ENCODE results near the gene CAPN12. TPM values are rescaled to one million over a fixed set of nuclear protein-coding genes. Genes with fewer than 3 reads are reported as not detected.
A peak's percentile ranks its signal among the peaks of the same experiment; 100 is the strongest.
"Not testable (repeated sequence)": the region's sequence is repeated elsewhere in the genome, so short reads cannot be mapped to it uniquely, and the experiment has no call there.

Gene CAPN12
- total RNA-seq, 1 donor from 2014 or later, result 7.3 TPM

DNA sequence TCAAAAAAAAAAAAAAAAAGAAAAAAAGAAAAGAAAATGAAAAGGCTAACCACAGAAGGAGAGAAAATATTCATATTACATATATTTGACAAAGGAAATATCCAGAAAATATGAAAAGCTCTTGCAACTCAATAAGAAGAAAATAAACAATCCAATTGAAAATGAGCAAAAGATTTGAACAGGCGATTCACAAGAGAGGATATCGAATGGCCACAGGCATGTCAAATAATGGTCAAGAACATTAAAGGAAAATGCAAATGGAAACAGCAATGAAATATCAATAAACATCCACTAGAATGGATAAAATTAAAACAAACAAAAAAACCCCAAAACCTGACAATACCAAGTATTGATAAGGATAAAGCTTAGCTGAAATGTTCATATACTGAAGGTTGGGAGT is 20.9 kb upstream of the CAPN12 start:
- DNase-seq (ENCODE audit: low read depth), result no peak
- H3K4me3 ChIP-seq (ENCODE audit: low read depth, low read length), result no peak overlapping the region
- TF ChIP-seq CTCF (conservative IDR thresholded peaks at IDR 0.05; ENCODE audit: low read depth, low read length), result no peak

DNA sequence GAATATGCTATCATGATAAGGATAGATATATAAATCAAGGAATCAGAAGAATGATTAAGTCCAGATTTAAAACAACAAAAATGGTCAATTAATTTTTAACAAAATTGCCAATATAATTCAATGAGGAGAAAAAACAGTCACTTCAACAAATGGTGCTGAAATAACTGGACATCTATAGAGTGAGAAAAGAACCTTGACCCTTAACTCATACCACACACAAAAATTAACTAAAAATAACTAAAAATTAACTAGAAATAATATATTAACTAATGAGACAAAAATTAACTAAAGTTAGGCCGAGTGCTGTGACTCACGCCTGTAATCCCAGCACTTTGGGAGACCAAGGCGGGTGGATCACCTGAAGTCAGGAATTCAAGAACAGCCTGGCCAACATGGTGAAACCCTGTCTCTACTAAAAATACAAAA is 19.5 kb upstream of the CAPN12 start:
- DNase-seq (ENCODE audit: low read depth), result peak; percentile 75
- no peak overlapping the region for H3K4me3 ChIP-seq (ENCODE audit: low read depth, low read length)
- no peak for TF ChIP-seq CTCF (conservative IDR thresholded peaks at IDR 0.05; ENCODE audit: low read depth, low read length)

- DNase-seq (ENCODE audit: low read depth); H3K4me3 ChIP-seq (ENCODE audit: low read depth, low read length): not testable (repeated sequence)
Measured at GRCh38 chr19:38761884-38762389, 17.7 kb upstream of the CAPN12 start.

- H3K4me3 ChIP-seq (ENCODE audit: low read depth, low read length); DNase-seq (ENCODE audit: low read depth): not testable (repeated sequence)
Measured at GRCh38 chr19:38760805-38761517, 16.7 kb upstream of the CAPN12 start.

DNA sequence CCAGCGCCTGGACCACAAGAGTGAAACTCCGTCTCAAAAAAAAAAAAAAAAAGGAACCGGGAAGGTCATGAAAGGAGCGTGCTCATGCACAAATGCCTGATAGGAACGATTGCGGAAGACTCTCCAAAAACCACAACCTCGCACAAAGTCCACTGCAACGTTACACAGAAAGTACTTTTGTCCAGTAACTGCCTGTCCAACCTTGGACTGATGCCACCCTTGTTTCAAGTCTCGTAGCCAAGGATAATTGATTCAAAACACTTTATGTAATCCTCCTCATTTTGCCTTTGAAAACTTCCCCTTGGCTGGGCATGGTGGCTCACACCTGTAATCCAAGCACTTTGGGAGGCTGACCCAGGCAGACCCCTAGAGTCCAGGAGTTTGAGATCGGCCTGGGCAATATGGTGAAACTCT is 15.3 kb upstream of the CAPN12 start:
- no peak for TF ChIP-seq CTCF (conservative IDR thresholded peaks at IDR 0.05; ENCODE audit: low read depth, low read length)
- peak; percentile 72 for DNase-seq (ENCODE audit: low read depth)
- H3K4me3 ChIP-seq (ENCODE audit: low read depth, low read length), result no peak overlapping the region

GRCh38 chr19:38754196-38754595 is 9.9 kb upstream of the CAPN12 start:
- DNase-seq (ENCODE audit: low read depth); H3K4me3 ChIP-seq (ENCODE audit: low read depth, low read length): not testable (repeated sequence)

GRCh38 chr19:38753783-38754182 is 9.5 kb upstream of the CAPN12 start:
- H3K4me3 ChIP-seq (ENCODE audit: low read depth, low read length); DNase-seq (ENCODE audit: low read depth): not testable (repeated sequence)

DNA sequence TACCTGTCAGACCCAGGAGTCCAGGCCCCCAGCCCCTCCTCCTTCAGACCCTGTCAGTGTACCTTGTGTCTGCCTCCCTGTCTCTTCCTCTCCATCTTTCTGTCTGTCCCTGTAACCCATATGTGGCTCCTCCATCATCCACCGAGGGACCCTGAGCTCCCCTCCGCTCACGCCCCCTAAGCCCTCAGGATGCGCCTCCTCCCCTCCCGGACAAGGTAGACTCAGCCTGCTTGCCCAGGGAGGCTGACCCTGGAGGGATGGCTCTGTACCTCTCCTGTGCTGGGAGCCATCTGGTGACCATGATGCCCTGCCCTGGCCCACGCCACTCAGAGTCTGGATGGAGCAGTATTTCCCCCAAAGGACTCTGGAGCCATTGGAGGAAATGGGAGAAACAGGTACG is 1.0 kb upstream of the CAPN12 start:
- no peak overlapping the region for H3K4me3 ChIP-seq (ENCODE audit: low read depth, low read length)
- no peak for TF ChIP-seq CTCF (conservative IDR thresholded peaks at IDR 0.05; ENCODE audit: low read depth, low read length)
- no peak for DNase-seq (ENCODE audit: low read depth)

DNA sequence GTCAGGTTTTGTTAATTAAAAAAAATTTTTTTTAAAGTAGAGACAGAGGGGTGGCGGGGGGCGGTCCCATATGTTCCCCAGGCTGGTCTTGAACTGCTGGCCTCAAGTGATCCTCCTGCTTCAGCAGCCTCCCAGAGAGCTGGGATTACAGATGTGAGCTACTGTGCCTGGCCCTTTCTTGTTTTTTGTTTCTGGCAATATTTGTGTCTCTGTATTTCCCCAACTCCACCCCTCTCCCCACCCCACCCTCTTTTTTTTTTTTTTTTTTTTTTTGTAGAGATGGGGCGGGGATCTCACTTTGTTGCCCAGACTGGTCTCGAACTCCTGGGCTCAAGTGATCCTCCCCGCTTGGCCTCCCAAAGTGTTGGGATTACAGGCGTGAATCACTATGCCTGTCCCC is 600 bp upstream of the CAPN12 start:
- no peak for DNase-seq (ENCODE audit: low read depth)
- H3K4me3 ChIP-seq (ENCODE audit: low read depth, low read length), result no peak overlapping the region
- no peak for TF ChIP-seq CTCF (conservative IDR thresholded peaks at IDR 0.05; ENCODE audit: low read depth, low read length)

Data from epithelial cell of proximal tubule (primary cell).